Hematopoietic multipotent progenitor cell treated with erythropoietin and hydrocortisone succinate and interleukin-3 and kit ligand, for 8 days (in vitro differentiated cells): ENCODE results near the gene CTBP2.
A peak's percentile ranks its signal among the peaks of the same experiment; 100 is the strongest.

Experiments
- DNase-seq: peaks from one replicate; pipeline ENCODE4 v3.0.0-alpha.2; 2015

Gene CTBP2

DNA sequence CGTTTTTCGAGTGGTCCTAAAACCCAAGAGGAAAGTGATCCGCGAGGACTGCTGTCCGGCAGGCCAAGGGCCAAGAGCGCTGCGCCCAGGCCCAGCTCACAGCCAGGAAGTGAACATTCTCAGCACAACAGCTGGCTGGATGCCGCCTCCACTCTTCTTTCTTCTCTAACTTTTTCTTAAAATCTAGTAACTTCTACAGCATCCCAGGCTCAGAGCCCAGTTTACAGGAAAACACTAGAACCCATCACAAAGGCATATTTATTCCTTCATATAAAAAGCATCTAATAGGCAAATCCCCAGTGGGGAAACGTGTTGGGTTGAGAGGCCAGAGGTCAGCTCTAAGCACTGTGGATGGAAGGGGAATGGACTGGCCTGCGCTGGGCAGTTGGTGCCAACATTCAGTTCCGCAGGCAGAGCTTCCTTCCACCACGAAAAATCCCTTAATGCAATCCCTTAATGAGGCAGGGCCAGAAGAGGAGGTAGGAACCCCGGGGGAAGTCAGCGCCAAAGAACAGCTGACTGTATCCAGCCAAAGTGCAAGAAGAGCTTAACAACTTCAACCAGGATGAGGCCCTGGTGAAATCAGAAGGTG, 143.7 kb downstream of the CTBP2 start:
- no peak for DNase-seq

DNA sequence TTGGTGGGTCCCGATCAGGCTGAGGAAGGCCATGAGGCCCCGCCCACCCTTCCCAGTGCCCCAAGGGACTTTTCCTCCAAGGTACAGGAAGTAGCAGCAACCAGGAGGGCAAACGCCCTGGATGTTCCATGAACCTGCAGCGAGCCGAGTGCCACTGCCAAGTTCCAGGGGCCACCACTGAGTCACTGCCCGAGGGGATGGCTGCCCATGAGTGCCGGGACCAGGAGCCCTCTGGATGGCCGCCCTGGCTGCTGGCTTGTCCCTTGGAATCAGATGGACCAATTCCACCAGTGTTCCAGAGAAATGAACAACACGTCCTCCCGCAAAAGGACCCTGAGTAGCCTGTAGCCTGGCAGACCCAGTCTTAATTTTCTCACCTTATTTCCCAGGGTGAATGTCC, 144.2 kb downstream of the CTBP2 start:
- DNase-seq, result no peak

DNA sequence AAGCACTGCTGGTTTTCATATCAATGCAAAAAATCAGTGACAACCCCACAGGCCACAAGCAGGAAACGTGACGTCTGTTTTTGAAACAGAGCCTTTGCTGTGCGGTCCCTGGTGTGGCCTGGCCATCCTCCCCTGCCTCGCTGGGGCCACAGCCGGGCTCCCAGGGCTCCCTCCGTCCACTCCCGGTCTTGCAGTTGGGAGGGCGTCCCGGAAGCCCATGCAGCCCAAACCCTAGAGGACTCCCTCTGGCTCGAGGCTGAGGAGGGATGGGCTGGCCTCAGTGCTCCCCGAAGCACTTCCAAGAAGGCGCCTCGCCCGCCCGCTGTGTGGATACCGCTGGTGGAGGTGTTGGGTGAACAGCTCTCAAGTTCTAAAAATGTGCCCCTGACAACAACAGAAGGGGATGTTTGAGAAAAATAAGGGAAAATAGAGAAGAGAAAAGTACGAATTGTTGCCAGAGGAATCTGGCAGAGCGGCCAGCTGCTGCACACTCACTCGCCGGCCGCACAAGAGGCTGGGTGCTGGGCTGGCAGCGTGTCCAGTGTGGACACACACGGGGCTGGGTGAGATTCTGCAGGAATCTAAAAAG, 144.9 kb downstream of the CTBP2 start:
- peak; percentile 15 for DNase-seq

DNA sequence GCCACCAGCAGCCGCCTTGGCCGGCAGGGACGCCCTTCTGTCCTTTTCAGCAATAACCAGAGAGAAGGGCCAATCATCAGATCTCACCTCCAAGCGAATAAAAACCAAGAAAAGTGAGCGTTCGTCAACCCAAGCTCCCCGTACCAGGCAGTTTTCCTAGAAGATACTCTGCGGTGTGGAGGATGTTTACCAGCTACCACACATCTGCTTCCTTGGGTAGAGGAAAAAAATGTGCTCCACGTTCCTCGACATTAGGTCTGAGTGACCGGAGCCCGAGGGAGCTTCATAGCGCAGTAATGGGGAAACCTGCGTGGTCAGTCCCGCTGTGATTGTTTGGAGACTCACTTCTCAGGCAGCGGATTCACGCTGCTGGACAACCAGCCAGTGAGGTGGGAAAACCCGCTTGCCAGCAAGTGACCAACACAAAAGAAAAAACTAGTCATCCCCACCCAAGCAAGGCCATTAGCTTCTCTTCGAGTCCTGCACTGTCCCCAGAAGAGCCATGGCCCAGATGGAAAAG, 145.5 kb downstream of the CTBP2 start:
- DNase-seq, result no peak

DNA sequence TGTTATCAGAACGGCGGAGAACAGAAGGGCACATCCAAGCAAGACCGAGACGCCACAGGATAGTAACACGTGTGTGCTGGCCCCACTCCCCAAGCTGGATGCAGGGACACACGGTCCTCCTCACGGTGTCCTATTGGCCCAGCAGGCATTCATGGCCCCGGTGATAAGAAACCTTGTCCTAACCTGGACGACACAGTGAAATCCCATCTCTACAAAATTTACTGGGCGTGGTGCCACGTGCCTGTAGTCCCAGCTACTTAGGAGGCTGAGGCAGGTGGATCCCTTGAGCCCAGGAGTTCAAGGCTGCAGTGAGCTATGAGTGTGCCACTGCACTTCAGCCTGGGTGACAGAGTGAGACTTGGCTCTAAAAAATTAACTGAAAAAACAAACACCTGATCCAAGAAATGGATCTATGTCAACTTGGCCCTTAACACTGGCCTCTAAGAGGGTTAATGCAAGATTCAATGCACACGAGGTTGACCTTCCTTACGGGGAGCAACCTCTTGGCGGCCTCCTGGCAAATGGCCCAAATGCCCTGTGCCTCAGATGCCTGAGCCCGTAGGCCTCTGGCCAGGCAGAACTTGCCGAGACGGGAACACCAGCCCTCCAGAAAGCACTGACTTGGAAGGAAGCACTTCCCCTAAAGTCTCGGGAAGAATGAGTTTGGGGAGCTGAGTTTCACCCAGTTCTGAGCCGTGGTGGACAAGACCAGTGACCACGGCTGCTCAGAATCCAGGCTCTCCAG, 146.1 kb downstream of the CTBP2 start:
- peak; percentile 17 for DNase-seq

DNA sequence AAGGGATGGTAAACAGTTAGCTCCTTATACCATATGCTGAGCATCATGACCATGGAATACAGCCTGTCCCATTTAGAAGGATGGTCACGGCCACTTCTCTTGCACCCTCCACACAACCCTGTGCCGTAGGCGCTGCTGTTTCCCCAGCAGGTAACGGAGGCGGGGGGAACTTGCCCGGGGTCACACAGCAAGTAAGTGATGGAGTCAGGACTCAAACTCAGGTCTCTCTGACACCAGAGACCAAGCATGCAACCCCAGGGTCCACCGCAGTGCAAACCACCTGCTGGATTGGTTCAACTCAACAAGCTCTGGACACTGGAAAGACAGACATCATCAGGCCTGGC, 146.9 kb downstream of the CTBP2 start:
- DNase-seq, result no peak

DNA sequence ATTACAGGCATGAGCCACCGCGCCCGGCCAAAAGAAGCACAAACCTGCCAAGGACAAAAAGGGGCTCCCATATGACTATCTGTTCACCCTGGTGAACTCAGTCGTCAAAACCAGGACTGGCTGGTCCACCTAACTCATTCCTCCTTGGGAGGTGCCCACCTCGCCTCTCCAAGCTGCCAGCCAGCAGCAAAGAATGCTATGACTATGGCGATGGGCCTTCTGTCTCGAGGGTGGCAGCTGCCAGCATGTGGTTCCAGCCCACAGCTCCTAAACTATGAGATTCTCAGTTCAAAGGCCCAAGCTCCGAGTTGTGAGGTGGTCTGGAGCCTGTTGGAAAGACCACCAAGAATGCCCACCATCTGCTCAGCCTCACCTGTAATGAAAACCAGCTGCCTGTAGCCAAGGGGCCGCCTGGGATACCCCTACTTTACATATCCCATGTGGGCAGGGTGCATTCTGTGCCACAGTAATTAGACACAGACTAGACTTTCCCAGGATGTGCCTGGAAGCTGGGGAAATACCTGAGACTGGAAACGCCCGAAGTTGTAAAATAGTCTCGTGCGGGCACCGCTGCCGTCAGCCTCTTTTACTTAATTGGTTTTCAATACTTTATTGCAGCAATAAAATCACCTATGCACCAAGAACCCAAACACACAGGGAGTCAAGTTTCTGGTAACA, 147.4 kb downstream of the CTBP2 start:
- DNase-seq, result no peak

DNA sequence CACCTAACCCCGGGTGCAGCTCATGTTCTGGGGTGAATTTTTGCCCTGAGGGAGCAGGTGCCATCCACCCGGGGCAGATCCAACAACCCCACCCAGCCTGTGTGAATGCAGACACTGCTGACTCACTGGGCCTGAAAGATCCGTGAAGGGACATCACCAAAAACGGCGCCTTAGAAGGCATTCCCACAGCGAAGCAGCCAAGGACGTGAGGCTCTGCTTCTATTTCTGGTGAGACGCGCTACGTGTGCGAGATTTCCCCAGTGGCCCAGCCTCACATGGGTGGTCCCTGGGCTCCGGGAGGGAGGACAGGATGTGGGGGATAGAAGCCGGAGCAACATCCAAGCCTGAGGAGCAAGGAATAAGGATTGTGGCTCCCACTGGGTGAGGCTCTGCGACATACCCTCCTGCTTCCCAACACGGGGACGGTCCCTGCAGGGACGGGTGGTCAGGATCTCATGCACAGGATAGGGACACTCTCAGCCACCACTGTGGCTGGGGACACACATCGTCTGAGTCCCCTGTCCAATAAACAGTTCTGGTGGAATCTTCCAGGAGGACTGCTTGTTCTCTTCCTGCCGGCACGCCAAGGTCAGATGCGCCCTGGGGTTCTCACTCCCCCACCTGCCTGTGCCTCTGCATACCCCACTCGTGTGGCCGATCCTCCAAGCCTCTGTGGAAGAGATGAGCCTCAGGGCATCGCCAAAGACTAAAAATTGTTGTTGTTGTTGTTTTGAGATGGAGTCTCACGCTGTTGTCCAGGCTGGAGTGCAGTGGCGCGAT, 148.2 kb downstream of the CTBP2 start:
- no peak for DNase-seq

DNA sequence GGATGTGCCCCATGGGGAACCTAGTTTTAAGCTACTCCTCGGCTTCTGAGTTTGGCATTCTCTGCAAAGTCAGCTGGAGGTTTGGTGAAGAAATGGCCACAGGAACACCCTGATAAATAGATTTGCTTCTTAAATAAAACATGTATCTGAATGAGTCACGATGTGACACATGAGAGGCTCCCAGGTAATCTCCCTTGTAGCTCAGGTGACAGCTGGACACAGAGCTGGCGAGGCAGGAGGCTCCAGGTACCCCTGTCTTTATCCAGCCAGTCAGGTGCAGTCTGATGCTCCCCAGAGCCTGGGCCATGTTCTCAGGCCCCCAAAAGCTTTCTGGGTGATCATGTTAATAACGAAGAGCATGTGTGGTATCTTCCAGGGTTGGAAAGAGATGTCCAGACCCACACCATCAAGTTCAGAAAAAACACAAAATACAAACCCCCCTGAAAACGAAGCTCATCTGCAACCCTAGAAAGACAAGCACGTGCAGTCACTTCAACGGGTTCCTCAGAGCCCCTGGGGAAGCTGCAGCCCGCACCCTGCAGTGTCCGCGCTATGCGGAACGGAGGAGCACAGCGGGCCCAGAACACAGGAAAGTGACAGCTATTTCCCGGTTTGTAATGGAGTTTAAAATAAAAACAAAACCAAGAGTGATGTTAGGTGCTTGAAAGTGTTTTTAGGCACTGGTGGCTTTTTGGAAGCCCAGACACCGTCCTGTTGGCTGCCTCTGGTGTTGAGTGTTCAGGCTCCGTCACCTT, 149.0 kb downstream of the CTBP2 start:
- no peak for DNase-seq

DNA sequence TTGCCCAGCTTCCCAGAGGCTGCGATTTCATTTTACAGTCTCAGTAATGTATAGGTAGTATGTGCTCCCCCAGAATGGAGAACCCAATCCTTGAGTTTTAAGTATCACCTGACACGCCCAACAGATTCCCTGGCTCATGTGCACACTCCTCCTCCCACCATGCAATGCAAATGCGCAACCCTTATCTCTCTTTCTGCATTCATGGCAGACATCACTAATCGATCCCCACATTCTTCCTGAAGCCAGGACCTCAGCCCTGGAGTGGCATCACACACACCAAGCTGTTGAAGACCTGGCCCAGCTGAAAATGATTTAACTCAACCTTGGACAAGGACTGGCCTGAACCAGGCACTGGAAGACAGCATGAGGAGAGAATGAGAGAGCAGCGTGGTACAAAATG, 150.0 kb downstream of the CTBP2 start:
- DNase-seq, result peak; percentile 32

DNA sequence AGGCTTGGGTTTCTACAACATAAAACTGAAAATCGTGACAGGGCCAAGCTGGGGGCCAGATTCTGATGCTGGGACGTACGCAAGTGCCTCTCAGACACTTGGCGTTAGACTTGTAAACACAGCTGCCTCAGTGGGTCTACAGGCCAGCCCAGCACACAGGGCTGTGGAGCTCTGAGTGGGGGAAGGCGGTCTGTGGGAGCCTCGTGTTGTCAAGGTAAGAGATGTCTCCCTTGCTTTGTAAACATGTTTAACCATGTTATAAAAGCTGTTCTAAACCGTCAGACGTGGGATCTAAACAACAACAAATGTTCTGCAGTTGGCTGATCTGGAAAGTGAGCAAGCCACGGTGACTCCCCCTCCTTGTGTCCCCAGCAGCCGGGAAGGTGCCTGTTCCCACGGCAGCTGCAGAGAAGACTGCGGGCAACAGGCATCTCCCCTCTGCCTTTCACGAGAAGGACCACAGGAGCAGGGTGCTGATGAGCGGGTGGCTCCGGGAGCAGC, 150.7 kb downstream of the CTBP2 start:
- DNase-seq, result no peak

DNA sequence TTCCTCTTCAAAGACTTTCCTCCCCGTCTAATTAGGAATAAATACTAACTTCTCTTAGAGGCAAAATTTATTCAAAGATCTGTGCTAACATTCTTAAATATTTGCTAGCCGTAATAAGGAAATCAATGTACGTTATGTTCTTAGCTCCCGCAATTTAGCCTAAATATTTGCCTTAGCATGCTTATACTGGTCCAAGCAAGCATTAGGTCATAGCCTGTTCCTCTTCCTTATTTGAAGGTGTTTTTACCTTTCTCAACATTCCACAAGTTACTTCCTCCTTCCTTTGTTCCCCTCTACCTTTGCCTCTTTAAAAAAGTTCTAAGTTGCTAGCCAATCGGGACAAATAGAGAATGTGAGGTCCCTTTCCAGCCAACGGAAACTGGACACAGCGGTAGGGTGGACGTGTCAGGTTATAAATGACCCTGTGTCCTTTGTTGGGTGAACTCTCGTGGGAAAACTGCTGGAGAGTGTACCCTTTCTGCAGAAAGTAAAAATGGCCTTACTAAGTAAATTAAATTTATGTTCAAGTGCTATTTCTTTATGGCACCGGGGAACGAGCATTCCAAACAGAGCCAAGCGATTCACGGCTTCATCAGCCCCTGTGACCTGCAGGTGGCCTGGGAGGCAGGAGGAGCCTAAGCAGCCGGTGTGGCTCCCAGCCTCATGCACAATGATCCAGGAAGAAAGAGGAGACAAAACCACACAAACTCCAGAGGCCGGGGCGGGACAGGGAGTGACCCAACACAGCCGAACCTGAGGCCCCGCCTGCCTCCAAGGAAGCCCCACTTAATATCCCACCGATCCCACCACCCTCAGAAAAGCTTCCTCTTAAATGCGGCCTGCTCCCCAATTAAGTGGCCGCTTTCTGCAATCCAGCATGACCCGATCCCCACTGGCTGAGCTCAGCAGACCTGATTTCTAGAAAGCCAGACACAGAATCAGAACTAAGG, 151.4 kb downstream of the CTBP2 start:
- no peak for DNase-seq

DNA sequence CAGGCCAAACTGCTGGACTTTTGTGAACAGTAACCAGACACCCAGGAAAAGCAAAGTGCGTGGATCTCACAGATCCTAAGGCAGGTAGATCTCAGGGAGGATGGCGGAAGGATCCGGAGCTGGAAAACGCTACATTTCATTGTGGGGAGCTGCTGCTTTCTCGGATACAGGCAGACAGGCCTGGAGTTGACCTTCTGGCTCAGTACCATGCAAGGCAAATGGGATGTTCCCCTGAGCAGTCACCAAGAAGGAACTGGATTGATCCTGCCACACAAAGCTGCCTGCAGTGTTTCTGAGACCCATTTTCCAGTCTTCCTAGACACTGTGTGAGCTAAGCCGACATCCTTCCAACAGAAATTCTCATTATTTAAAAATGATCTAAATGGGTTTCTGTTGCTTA, 152.9 kb downstream of the CTBP2 start:
- DNase-seq, result no peak

DNA sequence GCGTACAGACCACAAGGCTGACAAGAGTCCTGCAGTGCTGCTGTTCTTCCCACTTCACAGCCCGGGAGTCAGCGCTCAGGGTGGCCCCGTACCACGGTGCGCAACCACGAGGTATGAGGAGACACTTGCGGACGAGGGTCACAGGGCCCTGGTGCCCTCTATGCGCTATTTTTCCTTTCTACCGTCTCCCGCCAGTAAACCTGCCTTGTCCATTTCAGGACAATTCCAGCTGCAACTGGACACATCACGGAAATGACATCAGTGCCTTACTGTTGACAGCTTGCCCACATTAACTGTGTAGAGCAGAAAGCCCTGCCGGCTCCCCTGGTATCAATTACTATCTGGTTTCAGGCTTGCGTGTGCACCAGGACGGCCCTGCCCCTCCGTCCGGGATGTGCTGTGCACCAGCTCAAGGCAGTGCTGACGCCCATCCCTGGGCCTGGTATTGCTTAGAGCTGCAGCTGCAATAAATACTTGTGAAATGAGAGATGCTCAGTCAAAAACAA, 153.4 kb downstream of the CTBP2 start:
- no peak for DNase-seq

DNA sequence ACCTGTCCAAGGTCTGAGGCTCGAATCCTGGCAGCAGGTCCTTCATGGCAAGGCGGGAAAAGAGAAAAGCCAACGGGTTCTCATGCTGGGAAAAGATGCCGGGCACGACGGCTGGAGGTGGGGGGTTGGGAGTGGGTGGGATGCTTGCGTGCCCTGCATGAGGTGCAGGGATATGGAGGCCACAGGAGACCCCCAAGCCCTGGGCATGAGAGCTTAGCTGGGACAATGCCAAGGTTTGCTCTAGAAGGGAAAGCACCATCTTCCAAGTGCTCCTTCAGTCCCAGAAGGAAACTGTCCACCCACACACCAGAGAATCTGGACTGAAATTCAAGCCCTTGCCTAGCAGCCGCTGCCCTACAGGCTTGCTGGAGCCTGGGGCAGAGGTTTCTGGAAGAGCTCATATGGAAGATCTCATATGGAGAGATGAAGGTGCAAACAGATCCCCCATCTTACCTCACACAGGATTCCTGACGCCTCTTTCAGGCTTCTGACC, 154.1 kb downstream of the CTBP2 start:
- DNase-seq, result no peak

DNA sequence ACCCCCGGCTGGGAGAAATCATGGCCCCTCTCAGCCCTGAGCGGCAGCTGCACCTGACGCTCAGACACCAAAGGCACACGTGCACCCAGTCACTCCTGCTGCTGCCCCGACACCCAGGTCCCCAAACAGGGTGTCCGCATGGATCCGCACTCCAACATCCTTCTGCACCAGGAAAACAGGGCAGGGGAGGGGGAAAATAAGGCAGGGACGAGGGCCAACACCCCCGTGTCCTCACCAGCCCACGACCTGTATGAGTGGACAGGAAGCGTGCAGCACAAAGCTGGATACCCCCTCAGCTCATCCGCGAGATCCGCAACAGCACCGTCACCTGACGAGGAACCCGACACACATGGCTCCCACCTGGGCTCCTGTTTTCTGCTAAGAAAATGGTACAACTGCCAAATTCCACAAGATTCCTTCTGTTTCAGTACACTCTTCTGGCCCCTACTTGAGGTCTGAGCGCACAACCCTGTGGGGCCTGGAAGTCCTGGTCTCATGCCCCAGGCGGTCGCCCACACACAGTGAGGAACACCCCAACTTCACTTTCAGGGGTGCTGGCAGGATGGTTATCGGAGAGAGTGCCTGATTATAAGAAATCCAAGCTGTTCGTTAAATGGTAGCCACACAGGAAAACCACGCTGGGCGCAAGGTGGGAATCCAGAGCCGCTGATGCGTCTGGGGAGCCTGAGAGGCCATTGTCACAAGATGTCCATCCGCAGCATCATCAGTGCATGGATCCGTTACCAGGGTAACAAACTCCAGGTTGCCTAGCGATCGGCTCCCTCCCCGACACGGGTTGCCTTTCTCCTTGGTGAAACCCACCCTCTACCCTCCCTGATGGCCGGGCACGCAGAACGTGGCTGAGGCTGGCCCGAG, 154.8 kb downstream of the CTBP2 start:
- DNase-seq, result no peak

DNA sequence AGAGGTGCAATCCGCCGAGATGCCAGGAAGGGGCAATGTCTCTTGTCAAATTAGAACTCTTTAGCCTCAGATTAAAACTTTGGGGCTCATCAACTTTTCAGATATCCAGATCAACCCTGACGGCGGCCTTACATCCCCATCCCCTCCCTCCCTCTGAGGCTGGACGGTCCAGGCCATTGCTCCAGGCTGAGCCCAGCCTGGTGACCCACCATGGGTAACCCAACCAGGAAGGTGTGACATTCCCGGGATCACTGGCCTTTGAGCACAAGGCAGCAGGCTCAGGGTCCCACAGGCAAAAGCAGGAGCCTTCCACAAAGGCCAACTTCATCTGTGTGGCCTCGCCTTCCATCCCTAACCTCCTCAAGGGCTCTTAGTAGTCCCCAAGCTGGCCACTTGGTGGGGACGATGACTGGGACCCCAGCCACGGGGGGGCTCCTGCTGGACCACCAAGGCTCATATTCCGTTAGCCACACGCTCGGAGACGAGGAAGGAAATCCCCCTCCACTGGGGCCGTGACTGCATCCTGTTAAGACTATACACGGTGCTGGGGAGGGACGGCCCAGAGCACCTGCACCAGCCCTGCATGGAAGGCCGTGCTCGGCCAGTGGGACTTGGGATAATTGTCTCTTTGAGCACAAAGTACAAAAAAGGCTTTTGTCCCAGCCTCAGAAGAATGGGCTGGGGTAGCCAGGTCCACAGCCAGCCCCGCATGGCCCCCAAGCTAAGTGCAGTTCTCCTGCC, 155.6 kb downstream of the CTBP2 start:
- DNase-seq, result no peak

DNA sequence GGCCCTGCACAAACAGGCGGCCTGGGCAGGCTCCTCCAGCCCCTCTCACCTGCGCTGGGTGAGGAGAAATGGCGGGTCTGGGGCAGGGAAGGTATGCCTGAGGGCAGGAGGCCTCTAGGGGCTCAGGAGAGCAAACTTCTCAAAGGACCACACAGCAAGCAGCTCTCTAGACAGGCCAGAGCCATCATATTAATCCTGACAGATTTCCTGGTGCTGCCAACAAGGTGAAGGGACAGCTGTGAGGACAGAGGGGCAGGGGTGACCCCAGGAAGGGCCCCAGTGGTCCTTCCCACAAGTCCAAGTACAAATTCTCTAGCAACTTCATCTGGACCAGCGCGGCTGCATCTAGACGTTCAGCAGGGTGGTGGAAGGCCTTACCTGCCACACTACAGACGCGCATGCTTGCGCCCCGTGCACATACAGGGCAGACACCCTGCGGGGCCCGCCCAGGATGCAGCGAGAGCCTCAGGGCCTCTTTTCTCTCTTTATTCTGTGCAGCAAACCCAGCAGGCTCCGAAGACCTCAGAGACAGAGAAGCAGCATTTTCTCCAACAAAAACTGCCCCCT, 156.4 kb downstream of the CTBP2 start:
- DNase-seq, result no peak
